ENCODE measurements around the gene GATAD2B.

The GATAD2B gene

GRCh38 chr1:153800516-153800915, 122.3 kb downstream of the GATAD2B start:
- Histone ChIP-seq H3K14ac (ENCODE audit: low read length) (no peak overlapping the region), H4K91ac (ENCODE audit: low read depth, low read length) (no peak overlapping the region), H2AFZ (ENCODE audit: insufficient read depth, low read length, poor library complexity) (no peak overlapping the region), H3K4me2 (ENCODE audit: low read length) (no peak overlapping the region), H2AK5ac (ENCODE audit: low read length) (no peak overlapping the region), H4K8ac (ENCODE audit: low read depth, low read length) (no peak overlapping the region), H3K36me3 (ENCODE audit: control insufficient read depth in 1 of 2, insufficient read depth in 2 of 2, low read length in 2 of 2) (peaks cover 18 to 23% of the 10 kb centered on the region in 2 experiments), H3K79me2 (ENCODE audit: control insufficient read depth, insufficient read depth, low read length, poor library complexity) (no peaks in the 10 kb centered on the region), H2BK12ac (ENCODE audit: low read length) (no peak overlapping the region), H3K4me3 (ENCODE audit: low read depth, low read length) (no peak overlapping the region), H3K9me3 (ENCODE audit: insufficient read depth, low read depth, low read length) (no peaks in the 10 kb centered on the region), H3K79me1 (ENCODE audit: low read length) (no peaks in the 10 kb centered on the region), H3K23ac (ENCODE audit: low read length) (no peak overlapping the region), H3K9ac (ENCODE audit: low read length) (no peak overlapping the region), H3K18ac (ENCODE audit: low read length) (no peak overlapping the region), H2BK120ac (ENCODE audit: insufficient read depth, low read length, poor library complexity) (no peak overlapping the region), H3K27me3 (ENCODE audit: insufficient read depth, low read length) (no peaks in the 10 kb centered on the region), H3K4ac (ENCODE audit: low read depth, low read length) (no peak overlapping the region), H4K12ac (ENCODE audit: low read depth, low read length) (no peak overlapping the region), H3K27ac (ENCODE audit: low read depth, low read length) (no peak overlapping the region), H3K4me1 (ENCODE audit: control insufficient read depth in 1 of 2, insufficient read depth in 2 of 2, low read length in 2 of 2) (no peaks in the 10 kb centered on the region), H2BK5ac (ENCODE audit: low read depth, low read length, poor library complexity) (no peak overlapping the region)
- no CpG with 5 or more reads among the region's 7 CpGs for WGBS (ENCODE audit: extremely low coverage, insufficient coverage, insufficient read length)
- DNase-seq: no peak

GRCh38 chr1:153799566-153800465, 123.0 kb downstream of the GATAD2B start:
- H3K79me1 ChIP-seq (ENCODE audit: low read length): no peaks in the 10 kb centered on the region
- no CpG with 5 or more reads among the region's 27 CpGs for WGBS (ENCODE audit: extremely low coverage, insufficient coverage, insufficient read length)
- no peaks in the 10 kb centered on the region for H3K9me3 ChIP-seq (ENCODE audit: insufficient read depth, low read depth, low read length)
- H3K14ac ChIP-seq (ENCODE audit: low read length): no peak overlapping the region
- H3K4ac ChIP-seq (ENCODE audit: low read depth, low read length): no peak overlapping the region
- H4K8ac ChIP-seq (ENCODE audit: low read depth, low read length): no peak overlapping the region
- H2BK12ac ChIP-seq (ENCODE audit: low read length): no peak overlapping the region
- H3K9ac ChIP-seq (ENCODE audit: low read length): no peak overlapping the region
- no peak overlapping the region for H2AK5ac ChIP-seq (ENCODE audit: low read length)
- peaks cover 18 to 20% of the 10 kb centered on the region in 2 experiments for H3K36me3 ChIP-seq (ENCODE audit: control insufficient read depth in 1 of 2, insufficient read depth in 2 of 2, low read length in 2 of 2)
- H3K4me3 ChIP-seq (ENCODE audit: low read depth, low read length): no peak overlapping the region
- H2BK120ac ChIP-seq (ENCODE audit: insufficient read depth, low read length, poor library complexity): no peak overlapping the region
- H3K23ac ChIP-seq (ENCODE audit: low read length): no peak overlapping the region
- DNase-seq: no peak
- no peak overlapping the region for H3K4me2 ChIP-seq (ENCODE audit: low read length)
- no peaks in the 10 kb centered on the region for H3K27me3 ChIP-seq (ENCODE audit: insufficient read depth, low read length)
- no peaks in the 10 kb centered on the region for H3K4me1 ChIP-seq (ENCODE audit: control insufficient read depth in 1 of 2, insufficient read depth in 2 of 2, low read length in 2 of 2)
- no peak overlapping the region for H2BK5ac ChIP-seq (ENCODE audit: low read depth, low read length, poor library complexity)
- H4K91ac ChIP-seq (ENCODE audit: low read depth, low read length): no peak overlapping the region
- no peak overlapping the region for H3K18ac ChIP-seq (ENCODE audit: low read length)
- H4K12ac ChIP-seq (ENCODE audit: low read depth, low read length): no peak overlapping the region
- H2AFZ ChIP-seq (ENCODE audit: insufficient read depth, low read length, poor library complexity): no peak overlapping the region
- H3K79me2 ChIP-seq (ENCODE audit: control insufficient read depth, insufficient read depth, low read length, poor library complexity): no peaks in the 10 kb centered on the region
- H3K27ac ChIP-seq (ENCODE audit: low read depth, low read length): no peak overlapping the region

GRCh38 chr1:153799016-153799415, 123.8 kb downstream of the GATAD2B start:
- no peak overlapping the region for H2AFZ ChIP-seq (ENCODE audit: insufficient read depth, low read length, poor library complexity)
- H3K27ac ChIP-seq (ENCODE audit: low read depth, low read length): no peak overlapping the region
- H4K12ac ChIP-seq (ENCODE audit: low read depth, low read length): no peak overlapping the region
- H2BK5ac ChIP-seq (ENCODE audit: low read depth, low read length, poor library complexity): no peak overlapping the region
- no CpG with 5 or more reads among the region's 4 CpGs for WGBS (ENCODE audit: extremely low coverage, insufficient coverage, insufficient read length)
- peaks cover 18% of the 10 kb centered on the region in 2 experiments for H3K36me3 ChIP-seq (ENCODE audit: control insufficient read depth in 1 of 2, insufficient read depth in 2 of 2, low read length in 2 of 2)
- H3K9ac ChIP-seq (ENCODE audit: low read length): no peak overlapping the region
- H3K4me1 ChIP-seq (ENCODE audit: control insufficient read depth in 1 of 2, insufficient read depth in 2 of 2, low read length in 2 of 2): no peaks in the 10 kb centered on the region
- no peaks in the 10 kb centered on the region for H3K79me2 ChIP-seq (ENCODE audit: control insufficient read depth, insufficient read depth, low read length, poor library complexity)
- no peaks in the 10 kb centered on the region for H3K27me3 ChIP-seq (ENCODE audit: insufficient read depth, low read length)
- no peak overlapping the region for H2BK12ac ChIP-seq (ENCODE audit: low read length)
- no peaks in the 10 kb centered on the region for H3K9me3 ChIP-seq (ENCODE audit: insufficient read depth, low read depth, low read length)
- no peak overlapping the region for H4K91ac ChIP-seq (ENCODE audit: low read depth, low read length)
- no peak overlapping the region for H2BK120ac ChIP-seq (ENCODE audit: insufficient read depth, low read length, poor library complexity)
- no peaks in the 10 kb centered on the region for H3K79me1 ChIP-seq (ENCODE audit: low read length)
- no peak overlapping the region for H3K4me3 ChIP-seq (ENCODE audit: low read depth, low read length)
- no peak overlapping the region for H3K4me2 ChIP-seq (ENCODE audit: low read length)
- no peak overlapping the region for H3K4ac ChIP-seq (ENCODE audit: low read depth, low read length)
- H3K18ac ChIP-seq (ENCODE audit: low read length): no peak overlapping the region
- H3K14ac ChIP-seq (ENCODE audit: low read length): no peak overlapping the region
- H3K23ac ChIP-seq (ENCODE audit: low read length): no peak overlapping the region
- no peak overlapping the region for H4K8ac ChIP-seq (ENCODE audit: low read depth, low read length)
- no peak for DNase-seq
- no peak overlapping the region for H2AK5ac ChIP-seq (ENCODE audit: low read length)

GRCh38 chr1:153798468-153798780, 124.3 kb downstream of the GATAD2B start:
- H3K4me3 ChIP-seq (ENCODE audit: low read depth, low read length): no peak overlapping the region
- no peak overlapping the region for H3K23ac ChIP-seq (ENCODE audit: low read length)
- H3K4me2 ChIP-seq (ENCODE audit: low read length): no peak overlapping the region
- H4K8ac ChIP-seq (ENCODE audit: low read depth, low read length): no peak overlapping the region
- H3K79me1 ChIP-seq (ENCODE audit: low read length): no peaks in the 10 kb centered on the region
- H3K9me3 ChIP-seq (ENCODE audit: insufficient read depth, low read depth, low read length): no peaks in the 10 kb centered on the region
- H4K12ac ChIP-seq (ENCODE audit: low read depth, low read length): no peak overlapping the region
- no peak overlapping the region for H3K18ac ChIP-seq (ENCODE audit: low read length)
- no peaks in the 10 kb centered on the region for H3K79me2 ChIP-seq (ENCODE audit: control insufficient read depth, insufficient read depth, low read length, poor library complexity)
- no peak overlapping the region for H4K91ac ChIP-seq (ENCODE audit: low read depth, low read length)
- H2AK5ac ChIP-seq (ENCODE audit: low read length): no peak overlapping the region
- no peak overlapping the region for H2BK12ac ChIP-seq (ENCODE audit: low read length)
- no peaks in the 10 kb centered on the region for H3K27me3 ChIP-seq (ENCODE audit: insufficient read depth, low read length)
- no peak overlapping the region for H2BK120ac ChIP-seq (ENCODE audit: insufficient read depth, low read length, poor library complexity)
- no CpG with 5 or more reads among the region's 3 CpGs for WGBS (ENCODE audit: extremely low coverage, insufficient coverage, insufficient read length)
- H3K9ac ChIP-seq (ENCODE audit: low read length): no peak overlapping the region
- no peak overlapping the region for H3K4ac ChIP-seq (ENCODE audit: low read depth, low read length)
- H2AFZ ChIP-seq (ENCODE audit: insufficient read depth, low read length, poor library complexity): no peak overlapping the region
- H3K36me3 ChIP-seq (ENCODE audit: control insufficient read depth in 1 of 2, insufficient read depth in 2 of 2, low read length in 2 of 2): peaks cover 18% of the 10 kb centered on the region in 2 experiments
- no peak overlapping the region for H2BK5ac ChIP-seq (ENCODE audit: low read depth, low read length, poor library complexity)
- no peak overlapping the region for H3K27ac ChIP-seq (ENCODE audit: low read depth, low read length)
- no peak for DNase-seq
- H3K4me1 ChIP-seq (ENCODE audit: control insufficient read depth in 1 of 2, insufficient read depth in 2 of 2, low read length in 2 of 2): no peaks in the 10 kb centered on the region
- H3K14ac ChIP-seq (ENCODE audit: low read length): no peak overlapping the region

All from trophoblast cell (in vitro differentiated cells and primary cell).